ENCODE data around the gene PEMT. TPM values are rescaled to one million over a fixed set of nuclear protein-coding genes. Genes with fewer than 3 reads are reported as not detected.

The PEMT gene
- total and polyA plus RNA-seq, 2 of the 8 experiments (the other 6 are each of a cell fraction or from before 2014, with no cell fraction given) = 42.0 to 118 TPM

GRCh38 chr17:17538417-17539391 lies 52.8 kb downstream of the PEMT start (continued):
- TF ChIP-seq NRF1 (IDR thresholded peaks at IDR 0.05; ENCODE audit: low read depth, low read length) (no peak), ZNF274 (IDR thresholded peaks at IDR 0.05; ENCODE audit: borderline replicate concordance, extremely low read depth, low read length) (no peak), MAX (IDR thresholded peaks at IDR 0.05) (no peak), TEAD4 (IDR thresholded peaks at IDR 0.05; ENCODE audit: low read depth, low read length) (no peak), KDM4A (IDR thresholded peaks at IDR 0.05; ENCODE audit: low read depth, low read length, severe bottlenecking) (no peak), POU5F1 (IDR thresholded peaks at IDR 0.05; ENCODE audit: low read depth, low read length) (no peak), KDM5A (IDR thresholded peaks at IDR 0.05; ENCODE audit: low read length) (no peak)

All from H1 (cell line).